GM23338 (cell line): Measurements from ENCODE around the gene PTH1R. TPM values are rescaled to one million over a fixed set of nuclear protein-coding genes. Genes with fewer than 3 reads are reported as not detected.

ENCODE experiments used
- ATAC-seq: fragments of 200-7000 bp; cut with Tn5 transposase; 3 replicates; pipeline ENCODE4 v1.9.1; 2020
- DNase-seq: peaks from one replicate; pipeline ENCODE4 v3.0.0-alpha.2; 2015; ENCODE audit warnings: low spot score
- H2AFZ ChIP-seq: fragments of 200-600 bp; sonication (generic); 2 replicates; pipeline ENCODE4 v1.8.0; 2016; ENCODE audit warnings: antibody characterized with exemption, mild to moderate bottlenecking, moderate library complexity
- H3F3A ChIP-seq: fragments of 200-600 bp; sonication (generic); replicated peaks from 2 replicates; pipeline ENCODE4 v1.8.0; 2017; ENCODE audit warnings: antibody characterized with exemption, mixed run types, low read depth
- H3K27ac ChIP-seq: fragments of 200-600 bp; sonication (generic); 2 replicates; pipeline ENCODE4 v1.6.1; 2016; ENCODE audit warnings: low read depth
- H3K27me3 ChIP-seq: fragments of 200-600 bp; sonication (generic); 2 replicates; pipeline ENCODE4 v1.8.0; 2016; ENCODE audit warnings: mild to moderate bottlenecking, mixed run types, moderate library complexity; ENCODE audit not compliant: insufficient read depth
- H3K36me3 ChIP-seq: fragments of 200-600 bp; sonication (generic); 2 replicates; pipeline ENCODE4 v1.8.0; 2016; ENCODE audit warnings: mild to moderate bottlenecking; ENCODE audit not compliant: insufficient read depth
- H3K4me1 ChIP-seq: fragments of 200-600 bp; sonication (generic); 2 replicates; pipeline ENCODE4 v1.8.0; 2016; ENCODE audit warnings: mild to moderate bottlenecking, moderate library complexity; ENCODE audit not compliant: insufficient read depth
- H3K4me2 ChIP-seq: fragments of 200-600 bp; sonication (generic); 2 replicates; pipeline ENCODE4 v1.7.1; 2017; ENCODE audit warnings: mixed run types
- H3K4me3 ChIP-seq: fragments of 200-600 bp; sonication (generic); 2 replicates; pipeline ENCODE4 v1.6.1; 2016; ENCODE audit warnings: mixed run types
- H3K79me2 ChIP-seq: fragments of 200-600 bp; sonication (generic); replicated peaks from 2 replicates; pipeline ENCODE4 v1.8.0; 2017; ENCODE audit warnings: mild to moderate bottlenecking; ENCODE audit not compliant: insufficient read depth
- H3K9me2 ChIP-seq: fragments of 200-600 bp; sonication (generic); 2 replicates; pipeline ENCODE4 v1.8.0; 2017; ENCODE audit not compliant: insufficient read depth
- H4K20me1 ChIP-seq: fragments of 200-600 bp; sonication (generic); replicated peaks from 2 replicates; pipeline ENCODE4 v1.8.0; 2017; ENCODE audit warnings: mild to moderate bottlenecking; ENCODE audit not compliant: insufficient read depth
- H3K27ac Mint-ChIP-seq: 2 replicates; pipeline ENCODE4 v1.8.0; 2020; ENCODE audit warnings: inconsistent platforms, mild to moderate bottlenecking, moderate library complexity, mixed read lengths
- H3K27me3 Mint-ChIP-seq: 3 replicates; pipeline ENCODE4 v1.8.0; 2022; ENCODE audit warnings: low read depth, mild to moderate bottlenecking, moderate library complexity, mixed read lengths, inconsistent platforms; ENCODE audit not compliant: insufficient read depth, poor library complexity
- H3K36me3 Mint-ChIP-seq: 3 replicates; pipeline ENCODE4 v1.8.0; 2021; ENCODE audit warnings: low read depth, mild to moderate bottlenecking, inconsistent platforms, moderate library complexity, mixed read lengths
- H3K4me1 Mint-ChIP-seq: 3 replicates; pipeline ENCODE4 v1.8.0; 2020; ENCODE audit warnings: mild to moderate bottlenecking, inconsistent platforms, mixed read lengths
- H3K4me3 Mint-ChIP-seq: 3 replicates; pipeline ENCODE4 v1.8.0; 2021; ENCODE audit warnings: moderate library complexity, mild to moderate bottlenecking, inconsistent platforms, mixed read lengths
- H3K9me3 Mint-ChIP-seq: 3 replicates; pipeline ENCODE4 v1.8.0; 2020; ENCODE audit warnings: moderate library complexity, mild to moderate bottlenecking, inconsistent platforms, mixed read lengths
- CREB1 ChIP-seq: fragments of 250-450 bp; sonication (Bioruptor Pico); IDR thresholded peaks from 2 replicates; pipeline ENCODE4 v1.5.0; 2020; ENCODE audit warnings: low read depth, mild to moderate bottlenecking, moderate library complexity
- CTCF ChIP-seq, 2 experiments: fragments of 200-600 bp in 1 of 2; sonication (generic) in 1 of 2; conservative IDR thresholded peaks; 2 replicates each; pipeline versions ENCODE4 v1.5.1 to v1.6.1; 2016 to 2017; ENCODE audit warnings: antibody characterized with exemption in 2 of 2, low read depth in 2 of 2, mild to moderate bottlenecking in 2 of 2, moderate library complexity in 1 of 2
- ETS1 ChIP-seq: IDR thresholded peaks from 2 replicates; pipeline ENCODE4 v1.6.1; 2016; ENCODE audit warnings: antibody characterized with exemption
- EZH2 ChIP-seq: fragments of 200-600 bp; sonication (generic); IDR thresholded peaks from one replicate; pipeline ENCODE4 v1.8.0; 2017; ENCODE audit warnings: antibody characterized with exemption, mild to moderate bottlenecking, low read depth; ENCODE audit not compliant: unreplicated experiment
- EZH2phosphoT487 ChIP-seq: fragments of 200-600 bp; sonication (generic); IDR thresholded peaks from one replicate; pipeline ENCODE4 v1.8.1; 2018; ENCODE audit warnings: antibody characterized with exemption; ENCODE audit not compliant: unreplicated experiment
- JUNB ChIP-seq: IDR thresholded peaks from one replicate; pipeline ENCODE4 v1.6.1; 2016; ENCODE audit warnings: antibody characterized with exemption; ENCODE audit not compliant: unreplicated experiment
- NANOG ChIP-seq: IDR thresholded peaks from 2 replicates; pipeline ENCODE4 v1.6.1; 2016; ENCODE audit warnings: antibody characterized with exemption, borderline replicate concordance
- POLR2AphosphoS5 ChIP-seq: IDR thresholded peaks from 2 replicates; pipeline ENCODE4 v1.6.1; 2016; ENCODE audit warnings: antibody characterized with exemption, low read depth
- REST ChIP-seq: IDR thresholded peaks from one replicate; pipeline ENCODE4 v1.6.1; 2018; ENCODE audit warnings: antibody characterized with exemption; ENCODE audit not compliant: unreplicated experiment
- STAT1 ChIP-seq: IDR thresholded peaks from one replicate; pipeline ENCODE4 v1.6.1; 2016; ENCODE audit warnings: antibody characterized with exemption; ENCODE audit not compliant: unreplicated experiment
- ZNF114 ChIP-seq: fragments of 250-450 bp; sonication (Bioruptor Pico); IDR thresholded peaks from 2 replicates; pipeline ENCODE4 v1.5.0; 2020; ENCODE audit warnings: mild to moderate bottlenecking, moderate library complexity
- ZNF331 ChIP-seq: fragments of 250-450 bp; sonication (Bioruptor Pico); IDR thresholded peaks from 2 replicates; pipeline ENCODE4 v1.5.0; 2020; ENCODE audit warnings: low read depth, mild to moderate bottlenecking, moderate library complexity
- ZNF462 ChIP-seq: fragments of 250-450 bp; sonication (Bioruptor Pico); IDR thresholded peaks from 2 replicates; pipeline ENCODE4 v1.5.0; 2020; ENCODE audit warnings: mild to moderate bottlenecking, moderate library complexity
- polyA plus RNA-seq: library from polyadenylated mRNA; unstranded; fragments of >200 nt; fragmentation: Nextera tagmentation; extraction: Ambion mirVana; gene quantifications from 2 replicates; pipeline ENCODE4 v1.2.1, GENCODE V29; 2016
- total RNA-seq: library from RNA; depleted of rRNA; stranded (reverse); fragments of >200 nt; shearing (Covaris generic); gene quantifications from 2 replicates; pipeline ENCODE4 v1.2.3, GENCODE V29; 2014

Gene PTH1R
- total and polyA plus RNA-seq, 2 experiments from 2014 or later = 1.3 to 1.9 TPM

GRCh38 chr3:46946856-46947545, 69.5 kb downstream of the PTH1R start:
- Mint-ChIP-seq H3K27ac (no peak overlapping the region), H3K4me1 (peaks cover 61% of the 10 kb centered on the region), H3K4me3 (no peak overlapping the region), H3K27me3 (peaks cover 7% of the 10 kb centered on the region), H3K9me3 (no peaks in the 10 kb centered on the region; the same call in 2 of the 3 replicates), H3K36me3 (peaks cover 18% of the 10 kb centered on the region)
- H4K20me1 ChIP-seq = peaks cover 63% of the 10 kb centered on the region
- H3F3A ChIP-seq = no peaks in the 10 kb centered on the region
- no peak overlapping the region for H2AFZ ChIP-seq
- no peak overlapping the region for H3K4me3 ChIP-seq
- peaks cover 98% of the 10 kb centered on the region for H3K79me2 ChIP-seq
- TF ChIP-seq POLR2AphosphoS5 = no peak
- TF ChIP-seq CTCF (conservative IDR thresholded peaks at IDR 0.05; ENCODE audit: low read depth in 2 of 2) = no peak
- no peak for TF ChIP-seq NANOG
- TF ChIP-seq ETS1 = no peak
- no peak for TF ChIP-seq EZH2phosphoT487
- no peak for TF ChIP-seq EZH2
- TF ChIP-seq CREB1 (CRISPR knock-in tag) = no peak
- TF ChIP-seq JUNB = no peak
- TF ChIP-seq ZNF331 (CRISPR knock-in tag) = no peak
- TF ChIP-seq STAT1 = no peak
- no peak for TF ChIP-seq ZNF114
- no peak for TF ChIP-seq ZNF462 (CRISPR knock-in tag)
- no peak for TF ChIP-seq REST
- no peak for ATAC-seq
- no peak for DNase-seq
- H3K27ac ChIP-seq = no peak overlapping the region
- H3K27me3 ChIP-seq = no peaks in the 10 kb centered on the region
- H3K9me2 ChIP-seq = no peaks in the 10 kb centered on the region
- no peak overlapping the region for H3K4me2 ChIP-seq
- peaks cover 31% of the 10 kb centered on the region for H3K4me1 ChIP-seq
- no peaks in the 10 kb centered on the region for H3K36me3 ChIP-seq
